ENCODE results near the gene FADS2.

DNA sequence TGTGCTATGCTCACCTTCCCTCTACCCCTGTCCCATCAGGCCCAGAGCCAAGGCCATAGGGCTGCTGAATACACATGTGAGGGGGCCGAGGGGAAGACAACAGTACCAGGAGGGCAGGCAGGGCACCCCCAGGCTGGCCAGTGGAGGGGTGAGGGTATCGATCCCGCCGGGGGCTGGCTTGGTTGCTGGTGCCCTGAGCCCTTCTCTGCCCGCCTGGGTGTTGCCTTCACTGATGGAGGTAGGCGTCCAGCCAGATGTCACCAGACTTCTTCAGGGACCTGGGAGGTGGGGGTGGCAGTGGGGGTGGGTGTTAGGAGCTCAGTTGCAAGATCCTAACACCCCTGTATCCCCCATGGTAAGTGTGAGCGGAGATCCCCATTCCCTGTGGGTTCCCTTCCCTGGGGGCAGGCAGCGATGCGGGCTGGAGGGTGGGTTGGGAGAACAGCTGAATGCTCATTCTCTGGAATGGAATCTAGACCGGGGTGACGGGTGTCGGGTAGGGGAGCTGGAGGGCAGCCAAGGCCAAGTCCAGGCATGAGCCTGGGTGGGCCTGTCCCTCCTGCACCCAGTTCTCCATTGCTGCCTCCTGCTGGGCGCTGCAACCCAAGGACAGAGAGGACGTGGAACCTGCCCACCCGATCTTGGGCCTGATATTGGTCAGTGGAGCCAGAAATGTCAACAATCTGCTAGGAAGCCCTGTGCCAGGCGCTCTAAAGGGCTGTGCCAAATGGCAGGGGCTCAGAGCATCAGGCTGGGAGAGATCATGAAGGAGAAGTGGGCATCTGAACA, 45.7 kb downstream of the FADS2 start:
- TF ChIP-seq, protein P1, sequence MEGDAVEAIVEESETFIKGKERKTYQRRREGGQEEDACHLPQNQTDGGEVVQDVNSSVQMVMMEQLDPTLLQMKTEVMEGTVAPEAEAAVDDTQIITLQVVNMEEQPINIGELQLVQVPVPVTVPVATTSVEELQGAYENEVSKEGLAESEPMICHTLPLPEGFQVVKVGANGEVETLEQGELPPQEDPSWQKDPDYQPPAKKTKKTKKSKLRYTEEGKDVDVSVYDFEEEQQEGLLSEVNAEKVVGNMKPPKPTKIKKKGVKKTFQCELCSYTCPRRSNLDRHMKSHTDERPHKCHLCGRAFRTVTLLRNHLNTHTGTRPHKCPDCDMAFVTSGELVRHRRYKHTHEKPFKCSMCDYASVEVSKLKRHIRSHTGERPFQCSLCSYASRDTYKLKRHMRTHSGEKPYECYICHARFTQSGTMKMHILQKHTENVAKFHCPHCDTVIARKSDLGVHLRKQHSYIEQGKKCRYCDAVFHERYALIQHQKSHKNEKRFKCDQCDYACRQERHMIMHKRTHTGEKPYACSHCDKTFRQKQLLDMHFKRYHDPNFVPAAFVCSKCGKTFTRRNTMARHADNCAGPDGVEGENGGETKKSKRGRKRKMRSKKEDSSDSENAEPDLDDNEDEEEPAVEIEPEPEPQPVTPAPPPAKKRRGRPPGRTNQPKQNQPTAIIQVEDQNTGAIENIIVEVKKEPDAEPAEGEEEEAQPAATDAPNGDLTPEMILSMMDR (IDR thresholded peaks at IDR 0.05) = no peak
- no peak for TF ChIP-seq POLR2A (IDR thresholded peaks at IDR 0.05)
